WTC11 (cell line): ENCODE results near the gene PPP4C.

ENCODE experiments used
- CREM ChIP-seq: sonication (generic); formaldehyde crosslinking; IDR thresholded peaks from 2 replicates; pipeline ENCODE4 v1.8.1; 2022; ENCODE audit warnings: mild to moderate bottlenecking, missing genetic modification reagents, moderate library complexity
- CTCF ChIP-seq: fragments of 200-600 bp; IDR thresholded peaks from 2 replicates; pipeline ENCODE4 v1.8.0; 2022; ENCODE audit warnings: antibody characterized with exemption

DNA sequence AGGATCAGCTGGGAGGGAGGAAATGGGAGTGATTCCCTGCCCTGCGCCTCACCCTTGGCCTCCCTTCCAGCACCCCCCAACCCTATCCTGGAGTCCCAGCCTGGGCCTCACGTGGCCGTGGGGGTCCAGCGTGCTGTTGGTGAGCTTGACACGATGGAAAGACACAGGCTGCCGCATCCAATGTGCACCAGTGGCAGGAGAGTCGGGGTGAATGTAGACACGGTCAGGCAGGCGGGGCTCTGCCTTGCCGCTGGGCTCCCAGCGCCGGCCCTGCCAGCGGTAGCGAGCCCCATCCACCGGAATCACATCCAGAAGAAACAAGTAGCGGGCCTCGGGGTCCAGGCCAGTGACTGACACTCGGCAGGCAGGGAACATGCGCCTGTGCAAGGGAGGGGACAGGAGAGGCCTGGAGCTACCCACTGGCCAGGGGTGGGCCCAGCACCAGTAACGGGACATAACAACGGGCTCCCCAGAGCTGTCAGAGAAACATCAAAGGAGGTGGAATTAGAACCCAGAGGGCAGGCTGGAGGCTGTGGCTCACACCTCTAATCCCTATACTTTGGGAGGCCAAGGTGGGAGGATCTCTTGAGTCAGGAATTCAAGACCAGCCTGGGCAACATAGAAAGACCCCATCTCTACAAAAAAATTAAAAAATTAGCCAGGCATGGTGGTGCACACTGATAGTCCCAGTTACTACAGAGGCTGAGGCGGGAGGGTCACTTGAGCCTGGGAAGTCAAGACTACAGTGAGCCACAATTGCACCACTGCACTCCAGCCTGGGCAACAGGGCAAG, 13.2 kb downstream of the PPP4C start:
- TF ChIP-seq CTCF (no peak), CREM (CRISPR knock-in tag) (no peak)
